HG02973 (cell line): ENCODE data around the gene TSR1.
"Not testable (repeated sequence)": the region's sequence is repeated elsewhere in the genome, so short reads cannot be mapped to it uniquely, and the experiment has no call there.

ENCODE experiments used
- ATAC-seq: cut with Tn5 transposase; IDR thresholded peaks from one replicate; pipeline ENCODE4 v1.9.1; 2021; ENCODE audit warnings: moderate library complexity; ENCODE audit not compliant: unreplicated experiment

The TSR1 gene

DNA sequence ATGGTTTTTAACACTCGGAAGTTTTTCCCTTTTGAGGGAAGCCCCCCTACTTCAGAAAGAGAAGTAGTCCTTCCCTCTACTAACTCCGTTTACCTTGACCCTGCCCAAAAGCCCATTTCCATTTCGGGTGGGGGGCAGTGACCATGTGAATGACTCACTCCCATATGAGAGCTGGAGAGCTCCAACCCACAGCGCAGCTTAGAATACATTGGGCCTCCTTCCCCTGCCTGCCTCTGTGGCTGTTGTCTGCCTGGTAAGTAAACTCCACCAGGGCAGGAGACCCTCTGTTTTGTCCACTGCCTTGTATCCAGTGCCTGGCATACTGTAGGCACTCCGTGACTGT is 2.0 kb upstream of the TSR1 start:
- no peak for ATAC-seq

DNA sequence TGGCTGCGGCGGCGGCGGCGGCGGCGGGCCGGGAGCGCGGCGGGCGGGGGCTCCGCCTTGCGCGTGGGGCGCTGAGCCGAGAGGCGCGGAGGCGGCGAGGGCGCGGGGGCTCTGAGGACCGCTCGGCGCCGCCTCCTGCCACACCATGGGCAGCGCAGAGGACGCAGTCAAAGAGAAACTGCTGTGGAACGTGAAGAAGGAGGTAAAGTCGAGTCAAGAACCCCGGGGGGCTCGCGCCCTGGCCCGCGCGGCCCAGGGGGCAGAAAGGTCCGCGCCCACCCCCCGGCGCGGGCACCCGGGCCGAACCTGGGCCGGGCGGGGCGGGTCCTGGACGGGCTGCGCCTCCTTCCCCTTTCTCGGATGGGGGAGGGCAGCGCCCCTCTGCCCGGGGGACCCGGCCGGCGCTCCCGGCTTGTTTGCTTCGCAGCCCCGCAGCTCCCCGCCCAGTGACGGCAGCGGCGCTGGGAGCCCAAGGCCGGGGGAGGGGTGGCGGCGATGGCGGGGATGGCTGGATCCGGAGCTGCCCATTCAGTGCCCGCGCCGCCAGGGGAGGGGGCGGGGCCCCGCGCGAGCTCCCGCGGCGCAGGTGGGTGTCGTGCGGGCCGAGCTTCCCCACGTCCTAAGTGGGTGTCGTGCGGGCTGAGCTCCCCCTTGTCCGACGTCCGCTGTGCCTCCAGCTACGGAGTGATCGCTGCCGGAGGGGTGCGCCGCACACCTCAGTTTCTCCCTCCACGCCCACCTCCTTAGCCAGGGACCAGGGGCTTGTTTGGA is 1.5 kb upstream of the TSR1 start:
- ATAC-seq = no peak

DNA sequence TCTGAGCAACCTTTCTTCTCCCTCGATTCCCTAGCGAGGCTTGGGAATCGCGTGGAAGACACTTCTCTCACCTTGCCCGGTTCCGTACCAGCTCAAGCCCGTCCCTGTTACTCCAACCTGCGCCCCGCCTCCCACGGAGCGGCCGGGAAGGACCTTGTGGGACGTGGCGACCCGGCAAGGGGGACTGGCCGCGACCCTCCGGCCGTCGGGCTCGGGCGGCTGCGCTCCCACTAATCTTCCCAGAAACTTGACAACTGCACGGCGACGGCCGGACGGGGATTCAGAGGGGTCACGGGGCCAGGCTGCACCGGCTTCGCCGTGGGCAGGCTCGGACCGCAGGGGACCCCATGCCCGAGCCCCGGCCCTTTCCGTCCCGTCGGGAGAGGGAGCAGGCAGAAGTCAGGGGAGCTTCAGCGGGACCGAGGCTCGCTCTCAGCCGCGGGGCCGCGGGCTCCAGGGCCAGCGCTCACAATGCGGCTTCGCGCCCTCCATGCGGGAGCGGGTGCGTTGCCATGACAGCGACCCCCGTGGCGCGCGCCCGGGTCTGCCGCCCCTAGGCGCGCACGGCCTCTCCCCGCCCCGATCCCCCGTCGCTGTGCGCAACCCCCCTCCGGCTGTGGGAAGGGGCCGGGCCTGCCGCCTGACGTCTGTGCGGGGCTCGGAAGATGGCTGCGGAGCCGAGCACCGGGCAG is 741 bp upstream of the TSR1 start, which contains the start of gene SGSM2:
Gene SGSM2 (plus strand): TSS at position 650 of the 692 bp plus-strand sequence. CDS start 188 bp downstream, outside the sequence.
- ATAC-seq = no peak

DNA sequence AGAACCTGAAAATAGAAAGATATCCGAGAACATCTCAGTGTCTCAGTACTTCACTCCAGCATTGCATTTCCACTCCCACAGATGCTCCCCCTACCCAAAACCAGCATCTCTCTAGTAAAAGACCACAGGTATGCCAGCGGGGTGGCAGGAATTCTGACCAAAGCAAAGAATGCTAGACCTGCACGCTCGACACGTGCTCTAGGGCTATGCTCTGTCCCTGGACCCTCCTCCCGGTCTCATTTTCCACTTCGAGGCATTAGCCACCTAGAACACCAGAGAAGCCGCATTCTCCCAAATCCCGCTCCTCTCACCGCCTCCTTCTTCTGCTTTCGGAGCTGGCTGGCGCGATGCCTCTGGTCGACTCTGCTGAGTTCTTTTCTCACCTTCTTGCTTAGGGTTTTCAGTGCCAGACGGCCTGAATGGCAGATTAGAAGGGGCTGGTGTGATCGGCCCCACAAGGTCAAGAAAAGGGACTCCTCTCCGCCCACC is 487 bp downstream of the TSR1 start:
- no peak for ATAC-seq

DNA sequence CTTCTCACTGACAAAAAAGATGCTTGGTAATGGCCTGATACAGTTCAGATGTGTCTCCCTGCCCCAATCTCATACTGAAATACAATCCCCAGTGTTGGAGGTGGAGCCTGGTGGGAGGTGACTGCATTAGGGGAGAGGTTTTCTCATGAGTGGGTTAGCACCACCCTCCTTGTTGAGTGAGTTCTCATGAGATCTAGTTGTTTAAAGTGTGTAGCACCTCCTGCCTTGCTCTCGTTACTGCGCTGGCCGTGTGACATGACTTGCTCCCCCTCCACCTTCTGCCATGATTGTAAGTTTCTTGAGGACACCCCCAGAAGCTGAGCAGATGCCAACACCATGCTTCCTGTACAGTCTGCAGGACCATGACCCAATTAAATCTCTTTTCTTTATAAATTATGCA is 5.0 kb downstream of the TSR1 start:
- ATAC-seq = no peak

DNA sequence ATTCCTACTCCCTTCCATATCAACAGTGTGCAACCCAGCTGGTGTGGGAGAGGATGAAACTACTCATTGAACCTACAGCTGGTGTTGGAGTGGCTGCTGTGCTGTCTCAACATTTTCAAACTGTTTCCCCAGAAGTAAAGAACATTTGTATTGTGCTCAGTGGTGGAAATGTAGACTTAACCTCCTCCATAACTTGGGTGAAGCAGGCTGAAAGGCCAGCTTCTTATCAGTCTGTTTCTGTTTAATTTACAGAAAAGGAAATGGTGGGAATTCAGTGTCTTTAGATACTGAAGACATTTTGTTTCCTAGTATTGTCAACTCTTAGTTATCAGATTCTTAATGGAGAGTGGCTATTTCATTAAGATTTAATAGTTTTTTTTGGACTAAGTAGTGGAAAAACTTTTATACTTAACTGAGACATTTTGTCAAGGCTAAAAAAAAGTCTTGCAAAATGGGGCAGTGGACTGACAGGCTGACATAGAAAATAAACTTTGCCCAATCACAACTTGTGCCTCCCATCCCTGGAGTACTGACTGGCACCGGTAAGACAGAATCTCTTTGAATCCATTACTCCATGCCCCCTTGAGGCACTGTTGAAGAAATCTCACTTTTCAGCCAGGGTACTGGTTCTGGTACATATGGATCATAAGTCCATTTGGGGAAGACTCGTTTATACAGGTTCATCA is 12.5 kb downstream of the TSR1 start:
- ATAC-seq = no peak

DNA sequence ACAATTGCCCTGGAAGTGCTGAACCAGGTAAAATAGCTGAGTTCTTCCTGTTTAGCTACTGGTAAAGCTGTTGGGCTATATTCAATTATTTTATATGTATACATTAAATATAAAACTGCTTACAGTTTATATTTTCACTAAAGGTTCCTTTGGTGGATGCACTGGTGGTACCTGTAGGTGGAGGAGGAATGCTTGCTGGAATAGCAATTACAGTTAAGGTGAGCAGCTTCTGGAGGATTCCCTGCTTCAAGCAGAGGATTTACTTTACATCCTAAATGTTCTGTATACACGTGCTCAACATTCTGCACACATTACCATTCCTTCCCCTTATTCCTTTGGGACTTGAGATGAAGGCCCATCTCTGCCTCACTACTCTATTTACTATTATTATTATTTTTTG is 14.9 kb downstream of the TSR1 start:
- ATAC-seq = no peak

DNA sequence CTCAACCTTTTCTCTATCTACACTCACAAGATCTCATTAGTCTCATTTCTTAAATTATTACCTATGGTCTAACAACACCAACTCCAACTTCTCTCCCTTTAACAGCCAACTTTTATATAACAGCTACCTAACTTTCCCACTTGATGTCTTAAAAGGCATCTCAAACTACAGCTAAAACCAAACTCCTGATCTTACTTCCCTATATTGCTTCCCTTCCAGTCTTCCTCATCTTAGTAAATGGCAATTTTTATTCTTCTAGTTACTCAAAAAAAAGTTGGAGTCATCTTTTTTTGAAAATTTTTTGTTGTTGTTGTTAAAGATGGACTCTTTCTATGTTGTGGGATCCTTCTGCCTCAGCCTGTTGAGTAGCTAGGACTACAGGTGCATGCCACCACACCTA is 17.2 kb downstream of the TSR1 start:
- ATAC-seq = no peak

DNA sequence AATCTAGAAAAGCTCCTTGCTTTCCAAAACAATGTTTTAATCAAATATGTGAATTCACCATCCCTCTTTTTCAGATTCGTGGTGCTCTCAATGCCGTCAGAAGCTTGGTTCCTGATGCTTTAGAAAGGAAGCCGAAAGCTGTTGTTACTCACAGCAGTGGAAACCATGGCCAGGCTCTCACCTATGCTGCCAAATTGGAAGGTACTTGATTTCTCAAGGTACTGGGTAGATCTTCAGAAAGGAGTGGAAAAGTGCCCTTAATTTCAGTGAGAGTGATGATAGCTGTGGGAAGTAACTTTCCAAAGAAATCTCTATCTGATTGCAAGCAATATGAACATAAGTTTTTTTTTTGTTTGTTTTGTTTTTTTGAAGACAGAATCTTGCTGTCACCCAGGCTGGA is 18.5 kb downstream of the TSR1 start:
- ATAC-seq = no peak

DNA sequence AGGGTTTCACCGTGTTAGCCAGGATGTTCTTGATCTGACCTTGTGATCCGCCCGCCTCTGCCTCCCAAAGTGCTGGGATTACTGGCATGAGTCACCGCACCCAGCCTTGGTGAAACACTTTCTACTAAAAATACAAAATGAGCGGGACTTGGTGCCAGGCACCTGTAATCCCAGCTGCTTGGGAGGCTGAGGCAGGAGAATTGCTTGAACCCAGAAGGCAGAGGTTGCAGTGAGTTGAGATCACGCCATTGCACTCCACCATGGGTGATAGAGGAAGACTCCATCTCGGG is 19.4 kb downstream of the TSR1 start:
- ATAC-seq = not testable (repeated sequence)

DNA sequence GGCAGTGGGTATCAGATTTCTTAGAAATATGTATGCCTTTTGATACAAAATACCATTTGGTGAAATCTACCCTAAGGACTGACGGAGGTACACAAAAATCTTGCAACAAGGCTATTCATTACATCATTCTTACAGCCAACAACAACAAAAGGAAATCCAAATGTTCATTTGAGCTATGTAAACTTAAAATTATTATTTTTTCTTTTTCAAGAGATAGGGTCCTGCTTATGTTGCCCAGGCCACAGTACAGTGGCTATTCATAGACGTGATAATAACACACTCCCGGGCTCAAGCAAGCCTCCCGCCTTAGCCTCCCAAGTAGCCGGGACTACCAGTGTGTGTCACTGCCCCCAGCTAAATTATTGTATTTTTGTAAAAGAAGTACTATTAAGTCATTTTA is 23.5 kb downstream of the TSR1 start:
- no peak for ATAC-seq

DNA sequence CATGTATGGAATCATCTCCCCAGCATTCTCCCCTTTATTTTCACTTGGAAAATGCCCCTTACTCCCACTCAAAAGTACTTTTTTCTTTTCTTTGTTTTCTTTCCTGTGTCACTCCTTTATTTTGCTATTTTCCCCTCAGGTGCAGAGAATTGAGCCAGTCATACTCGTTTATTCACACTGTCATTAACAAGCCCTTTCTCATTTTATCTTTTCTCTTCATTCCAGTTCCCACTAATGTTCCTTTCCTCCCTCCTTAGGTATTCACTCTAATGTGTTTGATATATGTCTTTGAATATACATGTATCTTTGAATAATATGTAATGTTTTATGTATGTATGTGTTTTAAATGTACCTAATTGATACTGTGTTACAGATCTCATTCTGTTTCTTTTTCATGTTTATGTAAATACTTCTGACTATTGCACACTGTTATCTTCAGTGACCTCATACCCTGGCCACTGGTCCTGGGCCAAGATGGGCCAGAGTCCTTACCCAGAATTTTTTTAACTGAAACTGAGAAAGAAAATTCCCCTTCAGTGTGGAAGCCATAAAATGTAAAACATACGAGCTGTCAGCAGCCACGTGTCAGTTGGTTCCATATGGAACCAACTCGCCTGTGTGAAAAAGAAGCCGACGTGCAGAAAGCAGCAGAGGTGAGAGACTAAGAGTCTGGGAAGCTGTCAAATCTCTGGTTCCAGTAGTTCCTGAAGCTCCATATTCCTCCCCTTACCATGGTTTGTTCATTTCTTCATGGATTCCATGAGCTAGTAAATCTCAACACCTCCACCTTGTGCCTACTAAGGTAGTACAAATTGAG is 26.7 kb downstream of the TSR1 start:
- no peak for ATAC-seq

DNA sequence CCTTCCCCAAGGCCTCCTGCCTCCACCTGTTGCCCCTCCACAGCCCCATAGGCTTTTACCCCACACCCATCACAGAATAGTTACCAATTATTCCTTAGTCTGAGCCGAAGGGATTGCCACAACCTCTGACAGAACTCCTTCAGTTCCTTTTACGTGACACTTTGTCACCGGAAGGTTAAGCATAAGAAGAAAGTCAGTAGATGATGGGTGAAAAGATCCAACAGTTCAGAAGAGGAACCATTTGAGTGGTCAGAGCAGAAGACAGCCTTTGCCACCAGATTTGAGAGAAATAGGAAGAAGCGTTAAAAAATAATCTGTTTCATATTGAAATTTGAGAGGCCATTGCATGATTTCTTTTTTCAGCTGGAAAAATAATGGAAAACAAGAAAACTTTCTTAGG is 31.3 kb downstream of the TSR1 start:
- no peak for ATAC-seq

DNA sequence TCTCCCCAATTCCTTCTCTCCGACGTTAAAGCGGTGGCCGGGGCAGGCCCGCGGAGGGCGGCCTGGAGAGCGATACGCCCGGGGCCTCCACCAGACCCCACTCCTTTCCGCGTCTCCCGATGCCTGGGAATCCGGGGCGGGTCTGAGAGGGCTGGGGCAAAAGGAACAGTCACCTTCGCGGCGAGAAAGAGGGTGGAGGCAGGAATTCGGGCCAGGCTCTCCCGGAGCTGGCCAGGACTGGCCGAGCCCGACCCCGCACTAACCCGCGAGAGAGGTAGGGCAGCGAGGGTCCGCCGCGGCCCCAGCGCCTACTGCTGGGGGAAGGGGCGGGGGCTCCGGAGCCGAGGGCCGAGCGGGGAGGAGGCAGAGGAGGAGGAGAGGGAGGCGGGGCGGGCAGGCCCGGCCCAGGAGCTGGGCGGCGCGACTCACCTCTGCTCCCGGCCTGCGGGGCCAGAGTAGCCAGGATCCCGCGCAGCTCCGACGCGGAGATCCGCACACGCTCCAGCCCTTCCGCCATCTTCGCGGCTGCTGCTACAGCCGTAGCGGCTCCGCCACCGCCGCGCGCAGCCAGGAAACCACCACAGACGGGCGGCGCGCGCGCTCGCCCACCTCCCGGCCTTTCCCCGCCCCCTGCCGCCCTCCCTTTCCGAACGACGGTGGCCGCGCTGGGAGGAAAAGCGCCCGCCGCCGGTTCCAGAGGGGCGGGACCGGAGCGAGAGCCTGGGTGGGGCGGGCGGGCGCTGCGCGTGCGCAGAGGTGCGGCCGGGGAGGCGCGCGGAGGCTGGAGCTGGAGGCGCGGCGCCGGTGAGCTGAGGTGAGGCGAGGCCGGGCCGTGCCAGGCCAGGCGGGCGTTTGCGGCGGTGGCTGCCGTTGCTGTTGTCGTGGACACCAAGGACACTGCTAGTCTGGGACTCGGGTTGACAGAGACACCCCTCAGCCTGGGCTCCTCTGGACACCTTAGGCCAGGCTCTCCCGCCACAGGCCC is 32.8 kb downstream of the TSR1 start, which contains the start of the genes SMG6 and SRR:
Gene SMG6 (minus strand): TSS at position 582 of the 985 bp plus-strand sequence. CDS start 65 bp downstream, at position 517.
Gene SRR (plus strand): TSS at position 747 of the 985 bp plus-strand sequence. CDS start 11,611 bp downstream, outside the sequence.
- ATAC-seq = peak; percentile 76

DNA sequence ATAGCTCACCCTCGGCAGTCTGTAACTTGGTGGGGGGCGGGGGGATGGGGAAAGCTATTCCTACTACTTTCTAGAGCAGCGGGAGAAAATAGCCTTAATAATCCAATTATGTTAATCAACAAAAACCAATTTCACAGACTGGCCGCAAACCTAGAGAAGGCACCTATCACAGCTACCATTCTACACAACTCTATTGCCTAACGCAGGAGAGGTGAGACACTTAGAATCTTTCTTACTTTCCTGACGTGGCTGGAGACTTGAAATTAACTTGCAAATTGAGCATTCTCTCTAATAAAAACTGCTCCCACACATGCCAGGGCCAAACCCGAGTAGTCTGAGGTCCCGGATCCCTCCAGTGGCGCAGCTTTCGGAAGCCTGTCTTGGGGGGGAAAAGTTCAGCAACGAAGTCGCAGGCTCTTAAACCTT is 33.5 kb downstream of the TSR1 start:
- ATAC-seq = peak; percentile 17

DNA sequence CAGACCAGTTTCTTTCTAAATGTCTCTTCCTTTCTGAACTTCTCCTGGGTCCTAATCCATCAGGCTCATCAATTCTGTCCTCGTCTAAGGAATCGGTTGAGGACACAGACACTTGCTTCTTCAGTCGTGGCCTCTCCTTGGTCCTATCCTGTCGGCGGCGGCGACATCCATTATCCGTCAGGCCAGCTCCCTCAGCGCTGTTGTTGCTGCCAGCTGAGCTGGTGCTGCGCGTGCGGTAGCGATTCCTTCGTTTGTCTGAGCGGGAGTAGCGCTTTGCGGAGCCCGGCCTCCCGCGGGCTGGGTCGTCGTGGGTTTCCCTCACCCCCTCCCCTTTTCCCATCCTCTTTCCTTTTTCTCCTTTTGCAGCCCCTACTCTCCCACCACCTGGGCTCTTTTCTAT is 36.5 kb downstream of the TSR1 start:
- no peak for ATAC-seq

DNA sequence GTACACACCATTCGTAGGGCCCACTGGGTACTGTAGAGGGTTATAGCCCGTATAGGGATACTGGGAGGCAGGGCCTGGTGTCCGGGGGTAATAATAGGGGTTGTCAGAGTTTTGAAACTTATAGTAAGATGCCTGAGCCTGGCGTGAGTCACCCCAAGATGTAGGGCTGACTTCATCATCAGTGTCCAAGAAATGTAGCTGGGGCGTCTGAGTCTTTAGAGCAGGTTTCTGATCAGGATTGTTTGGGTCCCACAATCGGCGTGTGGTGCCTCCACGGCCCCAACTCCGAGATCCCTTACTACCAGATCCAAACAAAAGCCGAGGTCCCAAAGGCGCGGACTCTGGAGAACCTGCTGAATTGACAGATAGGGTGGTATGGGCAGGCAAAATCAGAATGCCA is 37.1 kb downstream of the TSR1 start:
- no peak for ATAC-seq

DNA sequence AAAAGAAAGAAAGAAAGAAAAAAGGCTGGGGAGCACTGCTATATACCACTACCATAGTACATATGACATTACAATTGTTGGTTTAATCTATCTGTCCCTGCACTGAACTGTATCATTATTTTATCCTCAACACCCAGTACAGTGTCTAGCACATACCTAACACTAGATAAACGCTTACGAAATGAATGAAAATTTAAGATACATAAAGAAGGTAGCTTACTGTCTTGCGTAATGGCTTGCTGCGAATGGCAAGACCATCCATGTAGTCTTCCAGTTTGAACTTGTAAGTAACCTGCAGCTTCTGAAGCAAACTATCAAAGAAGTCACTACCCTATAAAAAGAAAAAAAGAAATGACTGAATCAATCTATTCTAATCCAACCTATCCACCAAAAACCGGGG is 39.2 kb downstream of the TSR1 start:
- ATAC-seq = no peak

DNA sequence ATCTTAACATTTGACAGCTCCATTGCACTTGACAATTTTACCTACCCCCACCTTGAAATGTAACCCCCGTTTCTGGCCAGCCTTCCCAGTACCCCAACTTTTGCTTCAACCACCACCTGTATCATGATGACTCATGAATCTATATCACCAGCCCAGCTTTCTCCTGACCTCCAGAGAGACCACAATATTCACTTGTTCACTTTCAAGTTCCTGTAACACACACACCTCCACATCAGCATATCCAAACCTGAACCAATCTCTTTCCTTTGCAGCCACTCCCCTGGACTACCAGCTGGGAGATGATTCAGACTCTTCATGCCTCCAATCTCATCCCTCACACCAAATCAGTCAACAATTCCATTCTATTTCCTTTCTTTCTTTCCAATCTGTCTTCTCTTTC is 40.7 kb downstream of the TSR1 start:
- ATAC-seq = no peak

DNA sequence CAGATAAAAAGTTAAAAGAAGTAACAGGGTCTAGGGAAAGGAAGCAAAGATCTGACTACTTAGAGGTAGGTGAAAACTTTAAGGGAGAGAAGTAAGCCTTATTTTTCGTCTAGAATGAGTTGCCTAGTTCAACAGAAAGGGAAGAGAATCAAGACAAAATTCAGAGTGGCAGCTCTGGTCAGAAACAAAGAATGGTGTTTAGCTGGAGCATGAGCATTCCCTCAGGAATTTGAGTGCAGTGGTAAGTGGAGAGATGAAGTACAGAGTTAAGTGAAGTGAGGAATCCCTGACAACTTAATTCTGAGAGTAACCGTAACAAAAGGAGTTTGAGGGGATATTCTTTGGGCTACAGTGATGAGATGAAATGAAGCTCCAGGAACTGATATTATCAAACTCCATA is 44.2 kb downstream of the TSR1 start:
- no peak for ATAC-seq
